ENCODE data around the gene ACTR3C. TPM values are rescaled to one million over a fixed set of nuclear protein-coding genes. Genes with fewer than 3 reads are reported as not detected.
A peak's percentile ranks its signal among the peaks of the same experiment; 100 is the strongest.

The ACTR3C gene
- total RNA-seq, 3 donors from 2014 or later, result 29.9 to 53.0 (median 30.2) TPM

GRCh38 chr7:150333659-150334058 is 10.3 kb upstream of the ACTR3C start:
- TF ChIP-seq CTCF (IDR thresholded peaks at IDR 0.05), result no peak
- H3K36me3 ChIP-seq (ENCODE audit: low read depth), result no peaks in the 10 kb centered on the region
- H3K4me3 ChIP-seq, result no peak overlapping the region
- no peaks in the 10 kb centered on the region for H3K9me3 ChIP-seq
- H3K4me1 ChIP-seq (ENCODE audit: low read depth), result peaks cover 16% of the 10 kb centered on the region
- intact Hi-C loops (cut with DNase I, micrococcal nuclease), result no loop called here
- no peak for DNase-seq
- ATAC-seq, result no peak

- H3K36me3 ChIP-seq (ENCODE audit: low read depth), result no peaks in the 10 kb centered on the region
- peaks cover 10% of the 10 kb centered on the region for H3K4me1 ChIP-seq (ENCODE audit: low read depth)
- ATAC-seq, result no peak
- H3K4me3 ChIP-seq, result no peak overlapping the region
- H3K9me3 ChIP-seq, result no peaks in the 10 kb centered on the region
- no peak for TF ChIP-seq CTCF (IDR thresholded peaks at IDR 0.05)
- no peak for DNase-seq
- intact Hi-C loops (cut with DNase I, micrococcal nuclease), result no loop called here
These were observed 9.7 kb upstream of the ACTR3C start for GRCh38 chr7:150332852-150333635.

GRCh38 chr7:150330211-150330885 is 7.0 kb upstream of the ACTR3C start:
- no peak overlapping the region for H3K4me3 ChIP-seq
- no peak for TF ChIP-seq CTCF (IDR thresholded peaks at IDR 0.05)
- intact Hi-C loops (cut with DNase I, micrococcal nuclease), result no loop called here
- no peak for ATAC-seq
- H3K4me1 ChIP-seq (ENCODE audit: low read depth), result no peaks in the 10 kb centered on the region
- H3K36me3 ChIP-seq (ENCODE audit: low read depth), result no peaks in the 10 kb centered on the region
- no peak for DNase-seq
- H3K9me3 ChIP-seq, result no peaks in the 10 kb centered on the region

GRCh38 chr7:150329331-150330120 is 6.2 kb upstream of the ACTR3C start:
- Histone ChIP-seq H3K36me3 (ENCODE audit: low read depth) (no peaks in the 10 kb centered on the region), H3K4me3 (no peak overlapping the region), H3K4me1 (ENCODE audit: low read depth) (no peaks in the 10 kb centered on the region), H3K9me3 (no peaks in the 10 kb centered on the region)
- ATAC-seq (peak; percentile 44), DNase-seq (no peak)
- intact Hi-C loops (cut with DNase I, micrococcal nuclease), result no loop called here
- TF ChIP-seq CTCF (IDR thresholded peaks at IDR 0.05), result no peak

- no peaks in the 10 kb centered on the region for H3K9me3 ChIP-seq
- peaks cover 8% of the 10 kb centered on the region for H3K4me1 ChIP-seq (ENCODE audit: low read depth)
- intact Hi-C loops (cut with DNase I, micrococcal nuclease), result no loop called here
- TF ChIP-seq CTCF (IDR thresholded peaks at IDR 0.05), result no peak
- no peaks in the 10 kb centered on the region for H3K36me3 ChIP-seq (ENCODE audit: low read depth)
- no peak for ATAC-seq
- H3K4me3 ChIP-seq, result no peak overlapping the region
- DNase-seq, result no peak
These were observed 4.0 kb upstream of the ACTR3C start for GRCh38 chr7:150327308-150327707.

All from mucosa of descending colon (tissue), 3 donors.